Measurements from ENCODE around the gene INAFM2. TPM values are rescaled to one million over a fixed set of nuclear protein-coding genes. Genes with fewer than 3 reads are reported as not detected.

The INAFM2 gene
- total and polyA plus RNA-seq, 2 experiments from 2014 or later: 18.1 to 32.7 TPM

- H3K4me2 ChIP-seq: no peak overlapping the region
- Mint-ChIP-seq H3K4me3 (no peak overlapping the region), H3K27me3 (ENCODE audit: insufficient read depth, low read depth, poor library complexity) (peaks cover 32% of the 10 kb centered on the region), H3K27ac (no peak overlapping the region), H3K9me3 (peaks cover 2% of the 10 kb centered on the region; the same call in 1 of the 3 replicates), H3K4me1 (peaks cover 11% of the 10 kb centered on the region), H3K36me3 (ENCODE audit: low read depth) (no peaks in the 10 kb centered on the region; the same call in 2 of the 3 replicates)
- no peaks in the 10 kb centered on the region for H4K20me1 ChIP-seq (replicated peaks; ENCODE audit: insufficient read depth)
- 0 out of 2 replicates have a peak, but pooled peaks cover 3% of the 10 kb centered on the region for H3F3A ChIP-seq (replicated peaks; ENCODE audit: low read depth)
- no peaks in the 10 kb centered on the region for H3K79me2 ChIP-seq (replicated peaks; ENCODE audit: insufficient read depth)
- no peak for ATAC-seq
- no peaks in the 10 kb centered on the region; the same call in 1 of the 2 replicates for H3K4me1 ChIP-seq (ENCODE audit: insufficient read depth)
- H3K4me3 ChIP-seq: no peak overlapping the region
- no peak for TF ChIP-seq REST (IDR thresholded peaks at IDR 0.05; ENCODE audit: unreplicated experiment)
- TF ChIP-seq NANOG (IDR thresholded peaks at IDR 0.05; ENCODE audit: borderline replicate concordance): no peak
- no peak for TF ChIP-seq ETS1 (IDR thresholded peaks at IDR 0.05)
- TF ChIP-seq CREB1 (CRISPR knock-in tag; IDR thresholded peaks at IDR 0.05; ENCODE audit: low read depth): no peak
- no peak for TF ChIP-seq EZH2phosphoT487 (IDR thresholded peaks at IDR 0.05; ENCODE audit: unreplicated experiment)
- no peak for DNase-seq (ENCODE audit: low spot score)
- no peak overlapping the region for H3K27ac ChIP-seq (ENCODE audit: low read depth)
- no peak overlapping the region for H2AFZ ChIP-seq
- H3K36me3 ChIP-seq (ENCODE audit: insufficient read depth): no peaks in the 10 kb centered on the region
- H3K9me2 ChIP-seq (ENCODE audit: insufficient read depth): no peaks in the 10 kb centered on the region
- H3K27me3 ChIP-seq (ENCODE audit: insufficient read depth): peaks cover 28% of the 10 kb centered on the region
Measured at GRCh38 chr15:40365624-40366456, 42.3 kb downstream of the INAFM2 start.

GRCh38 chr15:40366457-40367370, 43.2 kb downstream of the INAFM2 start:
- H4K20me1 ChIP-seq (replicated peaks; ENCODE audit: insufficient read depth): no peaks in the 10 kb centered on the region
- H3K36me3 ChIP-seq (ENCODE audit: insufficient read depth): no peaks in the 10 kb centered on the region
- Mint-ChIP-seq H3K27me3 (ENCODE audit: insufficient read depth, low read depth, poor library complexity) (peaks cover 36% of the 10 kb centered on the region), H3K4me1 (peaks cover 14% of the 10 kb centered on the region), H3K9me3 (peaks cover 2% of the 10 kb centered on the region; the same call in 1 of the 3 replicates), H3K4me3 (no peak overlapping the region), H3K27ac (no peak overlapping the region), H3K36me3 (ENCODE audit: low read depth) (no peaks in the 10 kb centered on the region; the same call in 2 of the 3 replicates)
- H3K27ac ChIP-seq (ENCODE audit: low read depth): no peak overlapping the region
- peaks cover 28% of the 10 kb centered on the region for H3K27me3 ChIP-seq (ENCODE audit: insufficient read depth)
- H3K4me1 ChIP-seq (ENCODE audit: insufficient read depth): peaks cover 1% of the 10 kb centered on the region; the same call in 1 of the 2 replicates
- H3K79me2 ChIP-seq (replicated peaks; ENCODE audit: insufficient read depth): no peaks in the 10 kb centered on the region
- H3F3A ChIP-seq (replicated peaks; ENCODE audit: low read depth): 0 out of 2 replicates have a peak, but pooled peaks cover 3% of the 10 kb centered on the region
- peak overlapping the region; percentile 81; the same call in 1 of the 2 replicates for H3K4me2 ChIP-seq
- H3K4me3 ChIP-seq: no peak overlapping the region
- H2AFZ ChIP-seq: no peak overlapping the region
- ATAC-seq (no peak), DNase-seq (ENCODE audit: low spot score) (no peak)
- no peaks in the 10 kb centered on the region for H3K9me2 ChIP-seq (ENCODE audit: insufficient read depth)
- no peak for TF ChIP-seq REST (IDR thresholded peaks at IDR 0.05; ENCODE audit: unreplicated experiment)

Measured in GM23338 (cell line).